ENCODE data around the gene RELB.

RELB gene

DNA sequence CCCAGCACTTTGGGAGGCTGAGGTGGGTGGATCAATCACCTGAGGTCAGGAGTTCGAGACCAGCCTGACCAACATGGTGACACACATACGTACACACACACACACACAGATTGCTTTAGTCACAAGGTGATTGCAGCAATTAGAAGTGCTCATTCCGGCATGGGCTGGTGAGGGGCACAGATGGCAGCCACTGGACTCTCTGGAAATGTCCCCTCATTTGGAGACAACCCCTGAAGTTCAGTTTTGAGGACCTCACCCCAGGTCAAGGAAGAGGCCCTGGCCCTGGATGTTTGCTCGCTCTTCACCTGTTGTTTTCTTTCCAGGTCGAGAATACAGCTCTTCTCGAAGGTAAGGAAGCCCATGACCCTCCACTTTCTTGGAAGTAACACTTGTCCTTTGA lies 69.0 kb downstream of the RELB start:
- peaks cover 30% of the 10 kb centered on the region for H3K36me3 ChIP-seq (ENCODE audit: control insufficient read depth, low read depth, low read length)
- peaks cover 5% of the 10 kb centered on the region for H3K4me1 ChIP-seq (ENCODE audit: control insufficient read depth, low read depth, low read length)
- no peak overlapping the region for H3K9ac ChIP-seq (ENCODE audit: low read length)
- no peak overlapping the region for H3K27ac ChIP-seq (ENCODE audit: low read length)
- no peak overlapping the region for H3K4me3 ChIP-seq (ENCODE audit: low read length)
- H3K27me3 ChIP-seq (ENCODE audit: control insufficient read depth, insufficient read depth, low read length) = no peaks in the 10 kb centered on the region
- H3K9me3 ChIP-seq (ENCODE audit: control insufficient read depth, low read depth, low read length) = no peaks in the 10 kb centered on the region

DNA sequence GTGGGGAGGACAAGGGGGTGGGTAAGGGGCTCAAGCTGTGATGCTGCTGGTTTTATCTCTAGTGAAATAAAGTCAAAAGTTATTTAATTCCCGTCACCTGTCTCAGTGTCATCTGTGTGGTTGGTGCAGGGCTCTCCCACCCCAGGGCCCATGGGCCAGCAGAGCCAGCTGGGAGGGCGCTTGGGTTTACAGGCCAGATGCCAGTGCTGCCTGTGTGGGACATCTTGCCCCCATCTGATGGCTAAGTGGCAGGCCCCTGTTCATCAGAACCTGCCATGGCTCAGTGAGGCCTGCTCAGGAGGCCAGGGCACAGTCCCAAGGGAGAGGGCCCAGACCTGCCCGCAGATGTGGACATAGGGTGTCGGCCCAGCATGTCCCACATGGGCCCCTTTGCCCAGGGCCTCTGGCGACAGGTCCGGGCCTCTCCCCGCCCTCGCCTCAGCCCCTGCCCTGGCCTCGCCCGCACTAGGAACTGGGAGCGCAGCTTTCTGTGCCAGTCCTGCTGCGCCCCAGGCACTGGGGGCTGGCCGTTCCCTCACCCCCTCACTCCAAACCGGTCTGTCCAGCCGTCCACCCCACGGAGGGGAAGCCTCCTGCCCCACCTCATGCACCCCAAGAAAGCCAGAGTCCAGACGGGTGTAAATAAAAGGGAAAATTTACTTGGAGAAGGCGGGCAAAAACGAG lies 69.7 kb downstream of the RELB start:
- no peaks in the 10 kb centered on the region for H3K27me3 ChIP-seq (ENCODE audit: control insufficient read depth, insufficient read depth, low read length)
- H3K27ac ChIP-seq (ENCODE audit: low read length) = no peak overlapping the region
- H3K4me1 ChIP-seq (ENCODE audit: control insufficient read depth, low read depth, low read length) = peaks cover 5% of the 10 kb centered on the region
- peaks cover 30% of the 10 kb centered on the region for H3K36me3 ChIP-seq (ENCODE audit: control insufficient read depth, low read depth, low read length)
- no peak overlapping the region for H3K9ac ChIP-seq (ENCODE audit: low read length)
- no peak overlapping the region for H3K4me3 ChIP-seq (ENCODE audit: low read length)
- H3K9me3 ChIP-seq (ENCODE audit: control insufficient read depth, low read depth, low read length) = no peaks in the 10 kb centered on the region

DNA sequence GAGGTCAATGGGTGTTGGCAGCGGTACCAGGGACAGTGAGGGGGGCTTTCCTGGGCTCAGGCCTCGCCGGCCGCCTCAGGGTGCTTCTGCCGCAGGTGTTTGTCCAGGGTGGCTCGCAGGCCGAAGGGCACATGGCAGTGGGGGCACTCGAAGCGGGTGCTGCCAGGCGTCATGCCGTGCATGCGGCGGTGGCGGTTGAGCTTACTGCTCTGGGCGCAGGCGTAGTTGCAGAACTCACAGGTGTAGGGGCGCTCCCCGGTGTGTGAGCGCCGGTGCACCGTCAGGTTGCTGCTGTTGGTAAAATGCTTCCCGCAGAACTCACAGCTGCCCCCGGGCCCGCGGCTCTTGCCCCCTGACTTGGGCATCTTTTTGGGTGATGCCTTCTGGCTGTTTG lies 70.3 kb downstream of the RELB start:
- no peaks in the 10 kb centered on the region for H3K27me3 ChIP-seq (ENCODE audit: control insufficient read depth, insufficient read depth, low read length)
- H3K27ac ChIP-seq (ENCODE audit: low read length) = no peak overlapping the region
- H3K4me1 ChIP-seq (ENCODE audit: control insufficient read depth, low read depth, low read length) = peaks cover 6% of the 10 kb centered on the region
- no peak overlapping the region for H3K9ac ChIP-seq (ENCODE audit: low read length)
- H3K36me3 ChIP-seq (ENCODE audit: control insufficient read depth, low read depth, low read length) = peaks cover 30% of the 10 kb centered on the region
- no peak overlapping the region for H3K4me3 ChIP-seq (ENCODE audit: low read length)
- no peaks in the 10 kb centered on the region for H3K9me3 ChIP-seq (ENCODE audit: control insufficient read depth, low read depth, low read length)

DNA sequence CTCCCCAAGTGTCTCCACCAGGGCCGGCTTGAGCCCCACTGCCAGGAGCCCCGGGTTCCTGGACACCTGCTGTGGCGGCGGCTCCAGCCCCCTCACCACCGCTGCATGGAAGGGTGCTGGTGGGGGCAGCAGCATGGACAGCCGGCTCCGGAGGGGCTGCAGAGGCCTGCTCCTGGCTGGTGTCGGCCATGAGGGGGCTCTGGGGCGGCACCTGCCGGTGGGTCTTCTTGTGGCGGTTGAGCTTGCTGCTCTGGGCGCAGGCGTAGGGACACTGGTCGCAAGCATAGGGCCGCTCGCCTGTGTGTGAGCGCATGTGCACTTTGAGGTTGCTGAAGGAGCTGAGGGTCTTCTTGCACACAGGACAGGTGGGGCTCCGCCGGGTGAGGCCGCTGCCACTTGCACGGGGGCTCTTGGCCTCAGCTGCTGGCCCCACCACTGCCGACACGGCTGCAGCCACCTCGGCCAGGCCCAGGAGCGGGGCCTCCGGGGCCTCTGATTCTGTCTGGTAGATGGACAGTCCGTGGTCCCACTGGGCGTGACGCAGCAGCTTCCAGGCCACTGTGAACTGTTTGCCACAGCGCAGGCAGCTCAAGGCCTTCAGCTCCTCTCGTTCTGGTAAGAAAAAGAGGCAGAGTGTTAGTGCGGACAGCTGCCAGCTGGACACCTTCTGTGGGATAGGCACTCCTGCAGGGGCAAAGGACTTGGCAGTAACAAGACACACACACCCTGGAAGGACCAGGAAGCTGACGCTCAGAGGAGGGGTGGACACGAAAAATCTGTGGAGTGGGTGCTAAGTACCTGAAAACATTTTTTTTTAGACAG lies 70.9 kb downstream of the RELB start:
- no peak overlapping the region for H3K4me3 ChIP-seq (ENCODE audit: low read length)
- no peak overlapping the region for H3K9ac ChIP-seq (ENCODE audit: low read length)
- H3K27me3 ChIP-seq (ENCODE audit: control insufficient read depth, insufficient read depth, low read length) = no peaks in the 10 kb centered on the region
- no peaks in the 10 kb centered on the region for H3K9me3 ChIP-seq (ENCODE audit: control insufficient read depth, low read depth, low read length)
- H3K27ac ChIP-seq (ENCODE audit: low read length) = no peak overlapping the region
- H3K4me1 ChIP-seq (ENCODE audit: control insufficient read depth, low read depth, low read length) = peaks cover 13% of the 10 kb centered on the region
- peaks cover 27% of the 10 kb centered on the region for H3K36me3 ChIP-seq (ENCODE audit: control insufficient read depth, low read depth, low read length)

DNA sequence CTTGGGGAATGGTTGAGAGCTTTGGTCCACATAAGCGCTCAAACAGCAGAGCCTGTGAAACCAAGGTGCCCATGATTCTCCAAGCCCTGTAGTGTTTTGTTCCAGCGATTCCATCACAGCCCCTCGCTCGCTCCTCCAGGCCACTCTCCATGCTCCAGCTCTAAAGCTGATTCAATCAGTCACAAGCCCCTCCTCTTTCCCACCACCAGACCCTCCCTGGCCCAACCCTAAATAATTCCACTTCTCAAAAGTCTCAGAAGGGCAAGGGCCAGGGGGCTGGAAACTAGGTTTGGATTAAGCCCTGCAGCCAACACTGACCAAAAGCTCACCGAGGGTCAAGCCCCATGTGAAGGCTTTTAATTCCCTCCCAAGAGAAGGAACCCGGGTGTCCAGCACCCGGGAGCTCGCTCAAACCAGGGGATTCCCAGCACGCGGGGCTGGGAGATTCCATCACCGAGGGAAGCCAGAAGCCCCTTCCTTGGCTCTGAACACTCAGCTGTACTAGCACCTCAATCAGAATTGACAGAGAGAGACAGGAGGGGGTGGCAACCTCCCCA lies 73.6 kb downstream of the RELB start:
- H3K9me3 ChIP-seq (ENCODE audit: control insufficient read depth, low read depth, low read length) = no peaks in the 10 kb centered on the region
- no peak overlapping the region for H3K27ac ChIP-seq (ENCODE audit: low read length)
- no peaks in the 10 kb centered on the region for H3K27me3 ChIP-seq (ENCODE audit: control insufficient read depth, insufficient read depth, low read length)
- H3K4me3 ChIP-seq (ENCODE audit: low read length) = peak overlapping the region; percentile 58
- peaks cover 23% of the 10 kb centered on the region for H3K4me1 ChIP-seq (ENCODE audit: control insufficient read depth, low read depth, low read length)
- no peak overlapping the region for H3K9ac ChIP-seq (ENCODE audit: low read length)
- peaks cover 20% of the 10 kb centered on the region for H3K36me3 ChIP-seq (ENCODE audit: control insufficient read depth, low read depth, low read length)

DNA sequence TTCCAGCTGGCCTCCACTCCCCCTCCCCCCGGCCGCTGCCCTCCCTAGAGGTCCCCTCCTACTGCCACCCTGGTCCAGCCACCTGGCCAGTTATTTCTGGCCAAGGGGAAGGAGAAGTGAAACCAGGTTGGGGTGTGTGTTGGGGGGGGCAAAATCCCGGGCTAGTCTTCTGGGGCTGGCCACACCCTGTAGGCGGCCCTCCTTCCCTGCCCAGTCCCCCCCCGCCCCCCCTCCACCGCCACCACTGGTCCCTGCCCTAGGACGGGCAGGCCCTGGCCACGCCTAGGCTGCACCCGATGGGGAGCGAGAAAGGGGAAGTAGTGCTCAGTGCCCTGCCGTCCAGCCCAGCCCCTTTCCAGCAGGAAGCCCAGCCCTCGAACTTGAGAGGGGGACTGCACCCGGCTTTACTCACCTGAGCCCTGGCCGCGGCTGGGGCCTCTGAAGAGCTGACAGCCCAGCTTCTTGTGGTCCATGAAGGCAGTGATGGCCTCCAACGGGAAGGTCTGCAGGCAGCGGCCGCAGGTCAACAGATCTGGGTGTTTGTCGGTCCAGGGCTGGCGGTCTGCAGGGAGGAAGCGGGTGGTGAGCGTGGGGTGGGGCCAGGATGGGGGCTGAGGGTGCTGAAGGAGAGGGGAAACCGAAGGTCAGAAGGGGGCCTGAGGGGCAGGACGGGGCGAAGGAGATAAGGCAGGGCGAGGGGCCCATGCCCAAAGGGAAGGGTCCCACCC lies 74.2 kb downstream of the RELB start:
- Histone ChIP-seq H3K9ac (ENCODE audit: low read length) (peak overlapping the region; percentile 52), H3K4me1 (ENCODE audit: control insufficient read depth, low read depth, low read length) (peaks cover 24% of the 10 kb centered on the region), H3K4me3 (ENCODE audit: low read length) (peak overlapping the region; percentile 79), H3K27me3 (ENCODE audit: control insufficient read depth, insufficient read depth, low read length) (no peaks in the 10 kb centered on the region), H3K9me3 (ENCODE audit: control insufficient read depth, low read depth, low read length) (no peaks in the 10 kb centered on the region), H3K27ac (ENCODE audit: low read length) (no peak overlapping the region), H3K36me3 (ENCODE audit: control insufficient read depth, low read depth, low read length) (peaks cover 13% of the 10 kb centered on the region)

DNA sequence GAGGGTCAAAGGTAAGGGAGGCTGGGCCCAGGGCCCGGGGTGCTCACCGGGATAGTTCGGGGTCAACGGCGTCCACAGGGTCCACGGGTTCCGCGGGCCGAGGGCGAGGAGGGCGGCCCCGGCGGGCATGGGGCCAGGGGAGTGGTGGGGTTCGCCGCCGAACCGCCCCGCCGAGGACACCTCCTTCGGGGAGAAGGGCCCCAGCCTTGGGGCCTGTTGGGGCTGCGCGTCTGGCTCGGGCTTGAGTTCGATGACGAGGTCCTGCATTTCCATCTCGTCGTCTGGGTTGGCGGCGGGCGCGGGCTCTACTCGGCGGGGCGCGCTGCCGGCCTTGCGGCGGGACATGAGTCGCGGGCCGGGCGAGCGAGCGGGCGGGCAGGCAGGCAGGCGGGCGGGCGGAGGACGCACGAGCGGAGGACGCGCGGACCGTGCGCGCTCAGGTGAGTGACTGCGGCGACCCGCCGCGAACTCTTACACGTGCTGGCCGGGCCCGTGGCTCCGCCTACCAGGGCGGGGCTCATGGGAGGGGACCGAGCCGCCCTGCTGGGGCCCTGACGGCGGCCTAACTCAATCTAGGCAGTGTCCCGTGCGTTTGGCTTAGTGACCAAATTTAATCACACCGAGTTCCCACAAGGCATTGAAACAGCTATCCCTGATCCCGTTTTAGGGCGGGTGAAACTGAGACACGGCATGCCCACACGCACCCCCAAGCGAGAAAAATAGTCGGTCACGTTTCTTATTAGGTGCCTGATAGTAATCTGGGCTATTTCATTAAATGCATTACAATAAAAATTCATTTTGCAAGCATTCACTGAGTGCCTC lies 75.0 kb downstream of the RELB start, which contains the start of gene ZNF296:
TSS of gene ZNF296 (minus strand) at position 450 of the 822 bp plus-strand sequence. CDS start at position 345, 105 bp downstream.
- peaks cover 30% of the 10 kb centered on the region for H3K4me1 ChIP-seq (ENCODE audit: control insufficient read depth, low read depth, low read length)
- H3K36me3 ChIP-seq (ENCODE audit: control insufficient read depth, low read depth, low read length) = peaks cover 7% of the 10 kb centered on the region
- peak within 1 kb of the TSS; percentile 79 for H3K4me3 ChIP-seq (ENCODE audit: low read length)
- H3K27ac ChIP-seq (ENCODE audit: low read length) = no peak within 1 kb of the TSS
- no peaks in the 10 kb centered on the region for H3K9me3 ChIP-seq (ENCODE audit: control insufficient read depth, low read depth, low read length)
- no peaks in the 10 kb centered on the region for H3K27me3 ChIP-seq (ENCODE audit: control insufficient read depth, insufficient read depth, low read length)
- peak within 1 kb of the TSS; percentile 52 for H3K9ac ChIP-seq (ENCODE audit: low read length)

DNA sequence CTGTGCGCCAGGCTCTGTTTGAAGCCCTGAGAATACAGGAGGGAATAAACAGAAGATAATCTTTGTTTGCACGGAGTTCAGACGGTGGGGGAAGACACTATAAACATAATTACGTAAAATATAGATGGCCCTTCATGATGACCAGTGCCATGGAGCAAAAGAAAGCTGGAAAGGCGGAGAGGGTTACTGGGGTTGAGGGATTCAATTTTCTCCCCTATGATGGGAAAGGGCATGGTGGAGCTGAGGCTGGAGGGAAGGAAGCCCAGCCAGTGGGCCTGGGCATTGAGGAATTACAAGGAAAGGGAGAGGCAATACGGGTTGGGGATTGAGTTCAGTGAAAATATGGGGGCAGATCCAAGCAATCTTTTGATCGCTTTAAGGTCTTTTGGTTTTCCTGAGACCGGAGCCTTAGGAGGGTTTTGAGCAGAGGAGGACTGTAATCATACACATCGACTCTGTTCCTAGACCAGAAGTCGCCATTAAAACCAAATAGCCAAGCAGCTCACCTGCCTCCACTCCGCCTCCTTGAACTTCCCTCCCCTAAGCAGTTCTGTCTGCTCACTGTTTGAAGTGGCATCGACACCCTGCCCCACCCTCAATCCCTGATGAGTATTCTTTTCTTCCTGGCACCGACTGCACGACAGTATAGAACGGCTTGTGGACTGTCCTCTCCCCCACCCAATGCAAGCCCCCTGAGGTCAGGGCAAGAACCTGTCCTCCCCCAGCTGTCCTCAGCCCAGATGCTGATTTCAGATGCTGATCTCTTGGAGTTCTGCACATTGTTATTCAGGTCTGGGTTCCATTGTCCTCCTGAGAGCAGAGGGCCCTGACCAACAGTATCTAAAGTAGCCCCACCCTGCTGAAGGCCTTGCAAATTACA lies 75.8 kb downstream of the RELB start:
- H3K27ac ChIP-seq (ENCODE audit: low read length) = no peak overlapping the region
- H3K4me3 ChIP-seq (ENCODE audit: low read length) = peak overlapping the region; percentile 79
- no peaks in the 10 kb centered on the region for H3K9me3 ChIP-seq (ENCODE audit: control insufficient read depth, low read depth, low read length)
- H3K36me3 ChIP-seq (ENCODE audit: control insufficient read depth, low read depth, low read length) = peaks cover 7% of the 10 kb centered on the region
- peak overlapping the region; percentile 1 for H3K9ac ChIP-seq (ENCODE audit: low read length)
- peaks cover 30% of the 10 kb centered on the region for H3K4me1 ChIP-seq (ENCODE audit: control insufficient read depth, low read depth, low read length)
- H3K27me3 ChIP-seq (ENCODE audit: control insufficient read depth, insufficient read depth, low read length) = no peaks in the 10 kb centered on the region

DNA sequence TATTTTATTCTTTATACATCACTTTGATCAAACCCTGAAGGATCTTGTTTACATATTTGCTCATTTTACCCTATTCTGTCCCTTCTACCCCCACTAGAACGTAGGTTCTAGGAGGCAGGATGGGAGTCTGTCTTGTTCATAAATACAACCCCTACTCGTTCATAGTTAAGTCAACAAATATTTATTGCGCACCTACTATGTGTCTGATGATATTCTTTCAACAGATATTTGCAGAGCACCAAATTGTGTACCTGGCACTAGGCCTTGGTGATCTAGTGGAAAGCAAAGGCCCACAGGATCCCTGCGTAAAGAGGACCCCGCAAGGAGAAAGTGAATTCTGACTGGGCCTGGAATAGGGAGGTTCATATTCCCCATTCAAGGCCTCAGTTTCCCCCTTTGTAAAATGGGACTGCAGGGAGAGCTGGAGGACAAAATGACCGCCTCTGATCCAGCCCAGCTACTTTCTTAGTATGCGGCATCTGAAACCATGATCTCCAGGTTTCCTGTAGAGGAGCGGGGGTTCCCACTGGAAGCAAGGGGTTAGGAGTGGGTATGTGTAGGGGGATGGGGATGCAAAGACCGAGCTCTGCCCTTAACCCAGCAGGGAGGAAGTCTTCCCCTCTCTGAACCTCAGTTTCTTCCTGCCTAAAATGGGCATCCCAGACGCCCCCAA lies 77.3 kb downstream of the RELB start:
- Histone ChIP-seq H3K4me1 (ENCODE audit: control insufficient read depth, low read depth, low read length) (peaks cover 30% of the 10 kb centered on the region), H3K9ac (ENCODE audit: low read length) (peak overlapping the region; percentile 98), H3K36me3 (ENCODE audit: control insufficient read depth, low read depth, low read length) (peaks cover 13% of the 10 kb centered on the region), H3K9me3 (ENCODE audit: control insufficient read depth, low read depth, low read length) (no peaks in the 10 kb centered on the region), H3K27ac (ENCODE audit: low read length) (peak overlapping the region; percentile 63), H3K27me3 (ENCODE audit: control insufficient read depth, insufficient read depth, low read length) (no peaks in the 10 kb centered on the region), H3K4me3 (ENCODE audit: low read length) (peak overlapping the region; percentile 99)

Data from iPS-18a (cell line).